C4-2B (cell line): ENCODE data around the gene CALHM6.

Experiments used
- CTCF ChIP-seq: fragments of 450-650 bp; conservative IDR thresholded peaks from 2 replicates; pipeline ENCODE4 v1.5.1; 2017; ENCODE audit warnings: mild to moderate bottlenecking
- ZFX ChIP-seq: fragments of 450-650 bp; IDR thresholded peaks from 2 replicates; pipeline ENCODE4 v1.6.1; 2017

GRCh38 chr6:116511424-116512110 lies 50.4 kb downstream of the CALHM6 start, which contains the start of gene CALHM5:
- TF ChIP-seq CTCF (peak; percentile 60), ZFX (no peak)
